Measurements from ENCODE around the gene SARS2.

- TF ChIP-seq NR2C2 (CRISPR knock-in tag; IDR thresholded peaks at IDR 0.05) (no peak), NFYB (CRISPR knock-in tag; conservative IDR thresholded peaks at IDR 0.05; ENCODE audit: low read depth) (no peak), NR3C1 (CRISPR knock-in tag; conservative IDR thresholded peaks at IDR 0.05; ENCODE audit: low read depth) (no peak), SP1 (CRISPR knock-in tag; conservative IDR thresholded peaks at IDR 0.05) (no peak)
- TF ChIP-seq, protein P1, sequence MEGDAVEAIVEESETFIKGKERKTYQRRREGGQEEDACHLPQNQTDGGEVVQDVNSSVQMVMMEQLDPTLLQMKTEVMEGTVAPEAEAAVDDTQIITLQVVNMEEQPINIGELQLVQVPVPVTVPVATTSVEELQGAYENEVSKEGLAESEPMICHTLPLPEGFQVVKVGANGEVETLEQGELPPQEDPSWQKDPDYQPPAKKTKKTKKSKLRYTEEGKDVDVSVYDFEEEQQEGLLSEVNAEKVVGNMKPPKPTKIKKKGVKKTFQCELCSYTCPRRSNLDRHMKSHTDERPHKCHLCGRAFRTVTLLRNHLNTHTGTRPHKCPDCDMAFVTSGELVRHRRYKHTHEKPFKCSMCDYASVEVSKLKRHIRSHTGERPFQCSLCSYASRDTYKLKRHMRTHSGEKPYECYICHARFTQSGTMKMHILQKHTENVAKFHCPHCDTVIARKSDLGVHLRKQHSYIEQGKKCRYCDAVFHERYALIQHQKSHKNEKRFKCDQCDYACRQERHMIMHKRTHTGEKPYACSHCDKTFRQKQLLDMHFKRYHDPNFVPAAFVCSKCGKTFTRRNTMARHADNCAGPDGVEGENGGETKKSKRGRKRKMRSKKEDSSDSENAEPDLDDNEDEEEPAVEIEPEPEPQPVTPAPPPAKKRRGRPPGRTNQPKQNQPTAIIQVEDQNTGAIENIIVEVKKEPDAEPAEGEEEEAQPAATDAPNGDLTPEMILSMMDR (IDR thresholded peaks at IDR 0.05): no peak
These were observed 12.0 kb downstream of the SARS2 start for GRCh38 chr19:38918526-38918925.

Data from WTC11 (cell line).